Trophoblast cell (in vitro differentiated cells and primary cell): ENCODE measurements around the gene NINJ2.

Experiments
- DNase-seq, 2 donors: peaks; one replicate each; pipeline ENCODE4 v3.0.0-alpha.2; 2016
- H2AFZ ChIP-seq: 2 replicates; pipeline ENCODE4 v1.6.1; 2013; ENCODE audit warnings: low read length, moderate library complexity, mild to moderate bottlenecking; ENCODE audit not compliant: insufficient read depth, poor library complexity
- H2AK5ac ChIP-seq: 2 replicates; pipeline ENCODE4 v1.6.1; 2013; ENCODE audit warnings: mild to moderate bottlenecking, low read length
- H2BK120ac ChIP-seq: 2 replicates; pipeline ENCODE4 v1.6.1; 2013; ENCODE audit warnings: low read length, mild to moderate bottlenecking, moderate library complexity; ENCODE audit not compliant: insufficient read depth, poor library complexity
- H2BK12ac ChIP-seq: 2 replicates; pipeline ENCODE4 v1.6.1; 2013; ENCODE audit warnings: mild to moderate bottlenecking, low read length, moderate library complexity
- H2BK5ac ChIP-seq: 2 replicates; pipeline ENCODE4 v1.6.1; 2013; ENCODE audit warnings: low read length, low read depth, moderate library complexity, mild to moderate bottlenecking; ENCODE audit not compliant: poor library complexity
- H3K14ac ChIP-seq: 2 replicates; pipeline ENCODE4 v1.6.1; 2013; ENCODE audit warnings: mild to moderate bottlenecking, low read length
- H3K18ac ChIP-seq: 2 replicates; pipeline ENCODE4 v1.6.1; 2013; ENCODE audit warnings: mild to moderate bottlenecking, low read length
- H3K23ac ChIP-seq: 2 replicates; pipeline ENCODE4 v1.6.1; 2013; ENCODE audit warnings: low read length
- H3K27ac ChIP-seq: 2 replicates; pipeline ENCODE4 v1.5.1; 2013; ENCODE audit warnings: low read depth, mild to moderate bottlenecking, inconsistent platforms, low read length, moderate library complexity
- H3K27me3 ChIP-seq: 2 replicates; pipeline ENCODE4 v1.6.1; 2013; ENCODE audit warnings: inconsistent platforms, mild to moderate bottlenecking, low read length, moderate library complexity; ENCODE audit not compliant: insufficient read depth
- H3K36me3 ChIP-seq, 2 experiments: 1 replicate in 1 of 2; 2 replicates in 1 of 2; pipeline ENCODE4 v1.6.1; 2013; ENCODE audit warnings: low read length in 2 of 2, mild to moderate bottlenecking in 2 of 2, moderate library complexity in 1 of 2; ENCODE audit not compliant: insufficient read depth in 2 of 2, control insufficient read depth in 1 of 2
- H3K4ac ChIP-seq: 2 replicates; pipeline ENCODE4 v1.6.1; 2013; ENCODE audit warnings: low read depth, mild to moderate bottlenecking, low read length, moderate library complexity
- H3K4me1 ChIP-seq, 2 experiments: 1 replicate in 1 of 2; 2 replicates in 1 of 2; pipeline ENCODE4 v1.6.1; 2013; ENCODE audit warnings: low read length in 2 of 2, mild to moderate bottlenecking in 2 of 2, moderate library complexity in 1 of 2; ENCODE audit not compliant: insufficient read depth in 2 of 2, control insufficient read depth in 1 of 2
- H3K4me2 ChIP-seq: 2 replicates; pipeline ENCODE4 v1.6.1; 2013; ENCODE audit warnings: inconsistent platforms, mild to moderate bottlenecking, low read length, moderate library complexity
- H3K4me3 ChIP-seq: 2 replicates; pipeline ENCODE4 v1.5.1; 2013; ENCODE audit warnings: mild to moderate bottlenecking, low read depth, low read length, inconsistent platforms
- H3K79me1 ChIP-seq: one replicate; pipeline ENCODE4 v1.6.1; 2013; ENCODE audit warnings: low read length
- H3K79me2 ChIP-seq: 2 replicates; pipeline ENCODE4 v1.6.1; 2013; ENCODE audit warnings: low read length, mild to moderate bottlenecking; ENCODE audit not compliant: control insufficient read depth, insufficient read depth, poor library complexity
- H3K9ac ChIP-seq: 2 replicates; pipeline ENCODE4 v1.6.1; 2013; ENCODE audit warnings: mild to moderate bottlenecking, low read length
- H3K9me3 ChIP-seq: 2 replicates; pipeline ENCODE4 v1.6.1; 2013; ENCODE audit warnings: low read depth, mild to moderate bottlenecking, control low read depth, inconsistent platforms, low read length; ENCODE audit not compliant: insufficient read depth
- H4K12ac ChIP-seq: 2 replicates; pipeline ENCODE4 v1.6.1; 2013; ENCODE audit warnings: low read depth, mild to moderate bottlenecking, low read length, moderate library complexity
- H4K8ac ChIP-seq: 2 replicates; pipeline ENCODE4 v1.6.1; 2013; ENCODE audit warnings: low read depth, mild to moderate bottlenecking, low read length, moderate library complexity
- H4K91ac ChIP-seq: one replicate; pipeline ENCODE4 v1.6.1; 2013; ENCODE audit warnings: low read depth, mild to moderate bottlenecking, low read length, moderate library complexity
- whole genome bisulfite sequencing: extraction: QIAGEN DNeasy Blood & Tissue Kit; methylation state at CpG from one replicate; pipeline ENCODE4 v1.1.7; 2013; ENCODE audit warnings: missing lambda C conversion rate; ENCODE audit not compliant: insufficient read length, insufficient coverage; ENCODE audit errors: extremely low coverage; 5-methylcytosine and 5-hydroxymethylcytosine counted together

The NINJ2 gene

GRCh38 chr12:615620-616019, 47.6 kb downstream of the NINJ2 start:
- Histone ChIP-seq H3K36me3 (no peaks in the 10 kb centered on the region), H3K14ac (no peak overlapping the region), H3K18ac (no peak overlapping the region), H4K12ac (no peak overlapping the region), H3K4me1 (peaks cover 0 to 6% of the 10 kb centered on the region in 2 experiments), H3K4me2 (no peak overlapping the region), H2BK5ac (no peak overlapping the region), H3K27ac (no peak overlapping the region), H4K8ac (no peak overlapping the region), H3K79me1 (peaks cover 5% of the 10 kb centered on the region), H2BK120ac (no peak overlapping the region), H2BK12ac (peak overlapping the region; percentile 37), H4K91ac (no peak overlapping the region), H3K9me3 (no peaks in the 10 kb centered on the region), H3K9ac (peak overlapping the region; percentile 7), H3K4ac (no peak overlapping the region), H3K23ac (no peak overlapping the region), H2AFZ (no peak overlapping the region), H2AK5ac (no peak overlapping the region), H3K27me3 (no peaks in the 10 kb centered on the region), H3K4me3 (no peak overlapping the region), H3K79me2 (no peaks in the 10 kb centered on the region)
- peak in 1 of 2 donors; percentile 4 for DNase-seq
- no CpG with 5 or more reads among the region's 4 CpGs for whole genome bisulfite sequencing

DNA sequence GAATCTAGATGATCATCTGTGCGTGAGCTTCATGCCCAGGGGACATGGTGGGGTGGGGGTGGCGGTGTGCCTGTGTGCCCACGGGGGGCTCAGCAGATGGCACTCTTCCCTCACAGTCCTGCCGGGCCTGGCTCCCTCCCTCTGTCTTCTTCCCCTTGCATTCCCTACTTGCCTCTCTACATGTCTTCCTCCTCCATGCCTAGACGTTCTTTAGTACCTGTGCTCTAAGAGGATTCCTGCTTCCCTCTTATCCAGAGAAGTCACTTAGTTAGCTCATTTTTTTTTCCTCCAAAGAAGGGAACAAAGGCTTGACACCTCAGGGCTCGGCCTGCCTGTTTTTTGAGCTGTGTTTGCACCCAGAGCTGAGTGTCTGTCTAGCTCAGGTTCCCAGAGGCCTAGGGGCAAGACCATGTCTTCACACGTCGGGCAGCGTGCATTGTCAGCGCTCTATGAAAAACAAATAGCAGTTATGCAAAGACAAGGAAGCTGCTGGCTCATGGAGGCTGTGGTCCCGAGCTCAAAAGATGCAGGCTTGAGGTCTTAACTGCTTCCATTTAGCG, 48.8 kb downstream of the NINJ2 start:
- DNase-seq: peak in 1 of 2 donors; percentile 9
- no peak overlapping the region for H3K4me3 ChIP-seq
- peak overlapping the region; percentile 30 for H4K8ac ChIP-seq
- no peaks in the 10 kb centered on the region for H3K27me3 ChIP-seq
- peaks cover 5% of the 10 kb centered on the region for H3K79me1 ChIP-seq
- no peaks in the 10 kb centered on the region for H3K36me3 ChIP-seq
- no peak overlapping the region for H3K4me2 ChIP-seq
- H2BK120ac ChIP-seq: no peak overlapping the region
- H3K9me3 ChIP-seq: no peaks in the 10 kb centered on the region
- no peak overlapping the region for H3K23ac ChIP-seq
- H4K91ac ChIP-seq: no peak overlapping the region
- no peak overlapping the region for H3K9ac ChIP-seq
- peaks cover 5 to 12% of the 10 kb centered on the region in 2 experiments for H3K4me1 ChIP-seq
- H2BK5ac ChIP-seq: no peak overlapping the region
- H3K14ac ChIP-seq: no peak overlapping the region
- H4K12ac ChIP-seq: no peak overlapping the region
- no peaks in the 10 kb centered on the region for H3K79me2 ChIP-seq
- WGBS: no CpG with 5 or more reads among the region's 12 CpGs
- no peak overlapping the region for H3K18ac ChIP-seq
- H2AK5ac ChIP-seq: no peak overlapping the region
- H2AFZ ChIP-seq: peak overlapping the region; percentile 56
- no peak overlapping the region for H3K27ac ChIP-seq
- H2BK12ac ChIP-seq: peak overlapping the region; percentile 51
- no peak overlapping the region for H3K4ac ChIP-seq

GRCh38 chr12:613996-614395, 49.2 kb downstream of the NINJ2 start:
- Histone ChIP-seq H4K8ac (no peak overlapping the region), H3K23ac (no peak overlapping the region), H3K4me1 (peaks cover 5 to 12% of the 10 kb centered on the region in 2 experiments), H3K27me3 (no peaks in the 10 kb centered on the region), H3K4me3 (no peak overlapping the region), H3K9me3 (no peaks in the 10 kb centered on the region), H3K27ac (no peak overlapping the region), H3K4ac (no peak overlapping the region), H2BK5ac (no peak overlapping the region), H3K36me3 (no peaks in the 10 kb centered on the region), H2AK5ac (no peak overlapping the region), H3K4me2 (no peak overlapping the region), H4K12ac (no peak overlapping the region), H4K91ac (no peak overlapping the region), H2BK120ac (no peak overlapping the region), H3K79me1 (peaks cover 5% of the 10 kb centered on the region), H3K9ac (no peak overlapping the region), H2AFZ (no peak overlapping the region), H3K79me2 (no peaks in the 10 kb centered on the region), H3K18ac (no peak overlapping the region), H3K14ac (no peak overlapping the region), H2BK12ac (no peak overlapping the region)
- WGBS: no CpG with 5 or more reads among the region's 5 CpGs
- peak in 1 of 2 donors; percentile 1 for DNase-seq

DNA sequence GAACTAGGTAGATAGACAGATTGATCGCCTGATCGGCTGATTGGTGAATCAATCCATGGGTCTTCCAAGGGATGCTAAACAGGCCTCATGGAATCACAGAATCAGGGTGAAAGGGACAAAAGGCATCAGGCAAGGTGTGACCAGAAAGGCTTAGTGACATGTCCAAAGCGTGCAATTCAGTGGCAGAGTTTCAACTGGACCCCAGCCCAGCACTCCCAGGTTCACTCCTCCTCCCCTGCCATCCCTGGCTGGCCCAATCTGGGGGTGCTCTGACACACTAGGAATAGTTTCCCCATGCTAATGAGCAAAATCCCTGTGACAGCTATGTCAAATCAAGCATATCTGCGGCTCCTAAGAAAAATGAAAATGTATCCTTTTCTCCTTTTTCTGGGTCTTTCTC, 50.4 kb downstream of the NINJ2 start:
- H3K27ac ChIP-seq: no peak overlapping the region
- no peak for DNase-seq
- H3K4me3 ChIP-seq: no peak overlapping the region
- H3K18ac ChIP-seq: no peak overlapping the region
- no peaks in the 10 kb centered on the region for H3K27me3 ChIP-seq
- no peak overlapping the region for H4K91ac ChIP-seq
- H2BK5ac ChIP-seq: no peak overlapping the region
- H3K4ac ChIP-seq: no peak overlapping the region
- no peak overlapping the region for H4K12ac ChIP-seq
- H2BK120ac ChIP-seq: no peak overlapping the region
- peaks cover 4% of the 10 kb centered on the region for H3K79me1 ChIP-seq
- no CpG with 5 or more reads among the region's 4 CpGs for WGBS
- no peak overlapping the region for H3K23ac ChIP-seq
- peaks cover 5 to 12% of the 10 kb centered on the region in 2 experiments for H3K4me1 ChIP-seq
- no peaks in the 10 kb centered on the region for H3K9me3 ChIP-seq
- H3K4me2 ChIP-seq: no peak overlapping the region
- no peak overlapping the region for H2AK5ac ChIP-seq
- no peak overlapping the region for H2AFZ ChIP-seq
- H3K9ac ChIP-seq: no peak overlapping the region
- no peak overlapping the region for H2BK12ac ChIP-seq
- no peaks in the 10 kb centered on the region for H3K36me3 ChIP-seq
- H4K8ac ChIP-seq: no peak overlapping the region
- H3K14ac ChIP-seq: no peak overlapping the region
- no peaks in the 10 kb centered on the region for H3K79me2 ChIP-seq
